ENCODE results near the gene BBX.

The BBX gene

DNA sequence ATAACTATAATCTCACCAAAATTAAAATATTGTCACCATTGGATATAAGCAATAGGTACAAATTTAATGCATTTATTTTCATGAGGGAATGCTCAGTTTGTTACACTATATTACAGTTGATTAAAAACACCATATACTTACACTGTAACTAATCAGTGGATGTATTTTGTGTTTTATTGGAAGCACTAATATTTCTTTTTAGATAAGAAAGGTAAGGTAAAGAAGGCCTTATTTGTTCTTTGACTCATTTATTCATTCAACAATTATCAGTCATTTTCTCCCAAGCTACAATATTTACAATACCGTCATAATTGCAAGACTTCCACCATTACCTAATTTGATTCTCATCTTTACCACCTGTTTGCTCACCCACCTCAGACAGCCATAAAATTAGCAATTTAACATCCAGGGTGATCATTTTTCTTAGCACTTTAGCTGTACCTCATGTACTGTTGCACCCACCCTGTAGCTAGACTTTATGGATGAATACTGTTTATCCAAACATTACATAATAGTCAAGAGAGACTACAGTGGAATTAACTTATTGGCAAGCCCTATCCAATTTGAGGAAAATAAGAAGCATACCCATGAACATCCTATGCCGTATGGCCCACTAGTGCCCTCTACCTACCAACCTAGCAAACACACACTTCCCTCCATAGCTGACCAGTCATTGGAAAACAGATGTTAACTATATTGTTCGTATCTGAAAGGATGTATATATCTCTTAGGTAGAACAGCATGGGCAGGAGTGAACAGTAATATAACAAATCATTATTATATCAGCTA lies 229.6 kb downstream of the BBX start:
- peak; percentile 7 for DNase-seq (ENCODE audit: low spot score)

DNA sequence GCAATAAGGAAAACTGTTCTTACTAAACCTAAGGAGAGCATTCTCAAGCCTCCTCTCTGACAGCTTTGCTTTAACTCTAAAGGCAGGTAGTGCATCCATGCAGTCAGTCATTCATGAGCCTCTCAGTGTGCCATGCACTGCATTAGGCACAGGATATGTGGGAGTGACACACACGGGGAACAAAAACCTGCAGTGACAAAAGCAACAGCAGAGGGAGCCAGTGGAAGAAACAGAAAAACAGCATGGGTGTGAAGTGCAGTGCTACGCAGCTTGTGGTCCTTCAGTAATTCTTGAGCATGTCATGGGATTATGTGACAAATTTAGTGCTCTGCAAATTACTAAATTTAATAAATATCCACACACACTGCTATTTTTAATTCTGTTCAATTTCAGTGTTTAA lies 230.7 kb downstream of the BBX start:
- peak; percentile 38 for DNase-seq (ENCODE audit: low spot score)

DNA sequence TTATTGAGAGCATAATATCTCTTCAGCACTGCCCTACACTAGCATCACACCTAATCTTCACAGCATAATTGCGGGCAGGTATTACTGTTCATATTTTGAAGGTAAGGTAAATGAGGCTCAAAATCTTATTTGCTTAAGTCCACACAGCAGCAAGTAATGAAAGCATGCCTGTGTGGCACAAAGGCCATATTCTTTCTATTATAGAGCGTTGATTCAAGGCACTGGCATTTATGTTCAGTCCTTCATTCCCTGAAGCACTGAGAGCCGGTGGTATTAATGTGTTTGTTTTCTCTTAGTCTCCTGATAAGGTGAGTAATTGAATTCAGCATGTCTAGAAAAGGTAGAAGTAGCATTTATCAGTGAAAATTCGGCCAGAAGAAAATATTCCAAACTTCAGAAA lies 231.2 kb downstream of the BBX start:
- no peak for DNase-seq (ENCODE audit: low spot score)

DNA sequence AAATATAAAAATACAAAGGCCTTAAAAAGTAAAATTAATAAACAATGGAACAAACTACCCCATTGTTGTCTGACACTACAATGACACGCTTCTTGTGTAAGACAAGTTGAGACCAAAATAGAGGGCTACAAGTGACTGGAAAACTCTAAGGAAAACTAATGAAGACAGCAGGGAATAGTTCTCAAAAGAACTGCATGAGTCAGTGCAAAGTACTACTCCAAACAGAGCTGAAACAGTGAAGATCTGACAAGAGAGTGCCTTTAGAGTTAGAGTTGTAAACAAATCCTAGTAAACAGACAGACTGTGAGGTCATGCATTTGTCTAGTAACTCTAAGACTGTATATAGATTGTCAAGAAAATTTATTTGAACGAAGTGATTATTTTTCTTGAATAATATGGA lies 233.9 kb downstream of the BBX start:
- no peak for DNase-seq (ENCODE audit: low spot score)

DNA sequence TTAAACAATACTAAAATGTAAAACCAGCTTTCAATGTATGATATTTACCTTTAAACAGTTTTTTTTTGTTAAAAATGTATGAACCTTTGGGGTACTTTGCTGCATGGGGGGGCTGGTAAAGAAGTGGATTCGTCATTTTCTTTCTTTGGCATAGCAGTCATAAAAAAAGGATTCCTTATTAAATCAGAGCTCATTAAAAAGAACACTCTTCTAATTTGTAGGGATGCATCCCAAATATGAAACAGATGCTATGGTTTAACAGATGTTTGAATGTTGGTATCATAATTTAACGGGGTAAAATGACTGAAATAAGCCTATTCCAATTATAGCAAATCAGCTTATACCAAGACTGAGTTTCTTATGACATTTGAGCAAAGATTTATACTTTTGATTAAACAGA lies 234.4 kb downstream of the BBX start:
- DNase-seq (ENCODE audit: low spot score) = no peak

DNA sequence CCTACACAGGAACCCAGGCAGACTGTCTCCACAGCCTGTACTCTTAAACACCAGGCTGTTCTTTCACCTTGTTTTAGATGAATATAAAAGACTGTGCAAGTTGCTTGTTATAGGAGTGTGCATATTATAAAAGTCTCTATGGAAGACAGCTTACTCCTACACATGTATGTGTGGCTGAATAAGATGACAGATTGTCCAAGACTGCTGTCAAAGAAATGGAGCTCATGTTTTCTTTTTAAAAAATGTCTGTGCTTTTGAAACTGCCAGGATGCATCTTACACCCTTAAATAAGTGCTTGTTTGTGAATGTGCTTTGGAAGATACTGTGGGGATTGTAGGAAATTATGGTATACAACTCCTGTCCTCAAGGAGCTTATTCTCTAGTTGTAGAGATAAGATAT lies 237.4 kb downstream of the BBX start:
- DNase-seq (ENCODE audit: low spot score) = no peak

DNA sequence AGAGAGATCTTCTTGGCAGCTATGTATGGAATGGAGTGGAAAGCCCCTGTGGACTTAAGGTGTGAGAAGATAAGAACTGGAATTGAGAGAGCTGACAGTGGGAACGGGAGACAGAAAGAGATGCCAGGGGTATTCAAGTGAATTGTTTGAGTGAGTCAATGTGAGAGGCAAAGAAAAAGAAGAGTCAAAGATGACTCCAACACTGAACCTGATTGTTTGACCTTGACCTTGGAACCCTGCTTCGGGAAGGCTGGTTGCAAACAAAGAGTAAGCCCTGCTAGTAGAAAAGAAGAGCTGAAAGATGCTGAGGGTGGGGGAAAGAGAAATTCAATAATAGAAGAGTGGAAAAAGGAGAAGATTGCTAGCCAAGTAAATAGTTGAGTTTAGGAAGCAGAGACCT lies 238.6 kb downstream of the BBX start:
- DNase-seq (ENCODE audit: low spot score) = no peak

DNA sequence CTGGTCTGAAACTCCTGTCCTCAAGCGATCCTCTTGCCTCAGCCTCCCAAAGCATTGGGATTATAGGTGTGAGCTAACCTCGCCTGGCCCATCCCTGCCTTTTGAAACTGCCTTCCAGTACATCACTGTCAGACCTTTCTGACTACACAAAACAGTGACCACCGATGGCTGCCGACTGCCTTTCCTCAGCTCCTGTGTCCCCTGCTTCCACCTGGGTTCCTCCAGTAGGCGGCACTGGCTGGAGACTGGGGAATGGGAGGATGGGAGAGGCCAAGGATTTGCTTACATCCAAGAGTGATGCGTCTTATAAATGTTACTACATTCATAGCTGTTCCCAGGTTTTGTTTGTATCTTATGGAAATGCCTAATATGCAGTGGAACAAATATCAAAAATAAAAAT lies 242.8 kb downstream of the BBX start:
- DNase-seq (ENCODE audit: low spot score) = no peak

DNA sequence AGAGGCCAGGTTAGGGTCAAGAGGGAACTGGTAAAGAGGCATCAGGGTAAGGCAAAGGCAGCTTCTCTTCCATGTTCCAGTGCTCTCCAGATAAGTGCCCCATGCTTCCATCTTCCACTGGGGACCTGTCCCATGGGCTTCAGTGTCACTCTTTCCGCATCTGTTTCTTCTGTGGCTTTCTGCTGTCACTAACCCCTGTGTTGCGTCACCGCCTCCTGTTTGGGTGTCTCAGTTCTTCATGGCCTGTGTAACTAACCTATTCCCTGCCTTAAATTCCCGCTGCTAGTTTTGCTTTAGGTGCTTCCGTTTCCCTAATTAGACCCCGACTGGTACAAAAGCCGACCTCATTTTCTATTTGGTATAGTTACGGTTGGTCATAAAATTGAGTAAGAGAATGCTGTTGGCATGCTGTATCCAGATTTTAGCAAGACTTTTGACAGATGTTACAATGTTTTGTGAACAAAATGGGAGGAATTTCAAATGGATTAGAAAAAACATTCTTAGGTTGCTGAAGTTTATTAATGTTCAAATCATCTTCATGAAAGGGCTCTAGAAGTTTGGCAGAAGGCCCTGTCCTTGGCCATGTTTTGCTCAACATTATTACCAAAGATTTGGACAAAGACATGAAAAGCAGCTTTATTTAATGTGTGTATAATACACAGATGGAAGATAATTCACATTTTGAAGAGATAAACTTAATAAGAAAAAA lies 245.3 kb downstream of the BBX start:
- DNase-seq (ENCODE audit: low spot score) = peak; percentile 12

DNA sequence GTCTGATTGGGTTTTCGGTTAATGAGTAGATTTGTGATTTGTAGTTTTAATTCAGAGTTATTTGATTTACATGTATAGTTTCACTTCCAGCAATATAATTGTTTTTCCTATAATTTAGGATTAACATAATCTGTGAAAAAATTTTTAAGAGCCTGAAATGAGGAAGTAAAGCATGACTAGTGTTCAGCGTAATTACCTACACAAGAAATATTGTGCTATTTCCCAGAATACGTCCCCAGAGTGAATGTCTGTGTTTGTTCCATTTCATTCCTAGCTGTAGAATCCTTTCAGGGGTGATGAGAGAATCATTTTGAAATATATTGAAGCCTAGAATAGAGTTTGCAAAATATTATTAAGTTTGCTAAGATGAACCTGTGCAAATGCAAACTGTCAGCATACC lies 247.1 kb downstream of the BBX start:
- no peak for DNase-seq (ENCODE audit: low spot score)

DNA sequence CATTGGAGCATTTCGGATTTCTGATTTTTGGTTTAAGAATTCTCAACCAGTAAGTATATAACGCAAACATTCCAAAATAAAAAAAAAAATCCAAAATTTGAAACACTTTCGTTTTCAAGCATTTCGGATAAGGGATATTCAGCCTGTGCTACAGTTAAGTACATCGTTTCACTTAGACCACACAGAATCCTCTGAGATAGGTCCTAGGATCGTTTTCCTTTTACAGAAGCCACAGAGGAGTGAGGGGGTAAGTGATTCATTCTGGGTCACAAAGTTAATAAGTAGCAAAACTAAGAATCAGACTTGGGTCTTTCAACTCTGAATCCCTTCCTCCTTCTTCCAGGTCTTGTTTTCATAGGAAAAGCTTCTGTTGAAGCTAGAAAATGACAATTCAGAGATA lies 249.3 kb downstream of the BBX start:
- no peak for DNase-seq (ENCODE audit: low spot score)

DNA sequence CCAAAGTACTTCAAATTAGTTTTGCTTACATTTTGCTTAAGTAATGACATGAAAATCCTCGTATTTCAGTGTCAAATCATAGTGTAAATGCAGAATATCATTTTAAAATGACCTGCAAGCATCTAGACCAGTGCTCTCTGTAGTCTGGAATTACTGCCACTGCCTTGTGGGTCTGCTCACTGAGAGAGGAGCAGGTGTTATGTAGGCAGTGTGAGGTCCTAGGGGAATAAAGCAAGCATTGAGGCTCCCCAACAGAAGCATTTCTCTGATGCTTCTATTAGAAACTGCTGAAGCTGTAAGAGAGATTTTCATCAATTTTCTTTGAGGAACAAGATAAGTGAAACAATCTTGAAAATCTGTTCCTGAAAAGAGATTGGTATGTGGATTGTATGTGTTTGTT lies 253.2 kb downstream of the BBX start:
- DNase-seq (ENCODE audit: low spot score) = no peak

DNA sequence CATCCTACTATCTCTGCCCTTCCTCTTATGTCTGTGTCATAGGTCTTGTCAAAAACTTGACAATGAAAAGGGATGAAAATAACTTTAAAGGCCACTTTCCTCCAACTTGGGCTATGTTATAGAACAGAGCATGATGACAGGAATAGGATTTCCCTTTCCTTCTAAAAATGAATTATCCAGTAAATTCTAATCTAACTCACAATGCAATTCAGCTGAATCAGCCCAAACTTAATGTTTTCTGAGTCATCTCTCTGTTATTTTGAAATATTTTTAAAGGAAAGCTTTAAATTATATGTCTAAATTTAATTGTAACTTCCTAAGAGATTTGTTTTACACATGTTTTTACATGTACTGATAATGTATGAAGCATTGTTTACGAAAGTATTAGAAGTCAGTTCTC lies 258.5 kb downstream of the BBX start:
- DNase-seq (ENCODE audit: low spot score) = no peak

DNA sequence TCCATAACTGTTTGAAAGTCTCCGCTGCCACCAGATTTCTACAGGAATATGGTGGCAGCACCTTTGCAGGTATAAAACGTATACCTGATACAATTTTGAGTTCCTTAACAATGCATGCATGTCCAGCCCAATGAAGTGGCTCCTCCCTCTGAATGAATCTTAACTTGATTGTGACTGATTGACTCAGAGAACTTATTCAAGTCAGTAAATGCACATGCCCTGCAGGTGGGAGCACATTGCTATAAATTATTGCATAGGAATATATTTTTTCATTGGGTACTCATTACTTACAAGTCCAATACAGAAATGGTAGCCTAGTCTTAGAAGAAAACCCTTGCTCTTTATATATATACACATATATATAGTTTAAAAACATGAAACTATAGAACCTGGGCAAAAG lies 259.3 kb downstream of the BBX start:
- DNase-seq (ENCODE audit: low spot score) = no peak

DNA sequence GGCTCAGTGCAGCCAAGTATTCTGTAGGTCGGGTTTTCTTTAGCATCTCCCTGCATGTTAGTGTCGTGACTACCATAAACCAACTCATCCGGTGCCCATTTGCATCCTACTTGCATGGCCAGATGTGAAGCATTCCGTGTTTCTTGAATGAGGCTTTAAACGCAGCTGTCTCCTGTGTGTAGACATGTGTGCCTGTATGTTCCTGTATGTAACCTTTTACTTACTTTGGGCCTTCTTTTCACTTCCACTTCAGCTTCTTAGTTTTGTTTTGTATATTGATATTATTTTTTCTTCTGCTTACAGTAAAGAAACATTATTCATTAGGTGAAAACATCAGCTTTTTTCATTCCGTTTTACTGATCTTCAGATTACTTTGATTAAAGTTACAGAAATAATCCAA lies 267.9 kb downstream of the BBX start:
- no peak for DNase-seq (ENCODE audit: low spot score)

DNA sequence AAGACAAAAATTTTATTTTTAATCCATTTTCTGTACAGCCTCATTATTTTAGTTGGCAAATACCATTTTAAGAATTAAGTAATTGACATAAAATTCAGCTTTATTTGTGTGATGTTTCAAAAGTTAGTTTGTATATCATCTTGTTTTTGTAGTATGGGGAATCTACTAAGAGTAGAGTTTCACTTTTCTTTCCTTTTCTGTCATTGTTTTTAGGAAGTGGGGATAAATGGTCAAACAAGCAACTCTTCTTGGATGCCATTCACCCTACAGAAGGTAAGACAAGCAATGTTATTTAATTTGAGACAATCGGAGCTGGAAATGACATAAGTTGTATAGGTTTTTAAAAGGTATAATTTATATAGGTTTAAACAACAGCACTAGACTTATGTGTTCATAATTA lies 268.3 kb downstream of the BBX start:
- DNase-seq (ENCODE audit: low spot score) = no peak

DNA sequence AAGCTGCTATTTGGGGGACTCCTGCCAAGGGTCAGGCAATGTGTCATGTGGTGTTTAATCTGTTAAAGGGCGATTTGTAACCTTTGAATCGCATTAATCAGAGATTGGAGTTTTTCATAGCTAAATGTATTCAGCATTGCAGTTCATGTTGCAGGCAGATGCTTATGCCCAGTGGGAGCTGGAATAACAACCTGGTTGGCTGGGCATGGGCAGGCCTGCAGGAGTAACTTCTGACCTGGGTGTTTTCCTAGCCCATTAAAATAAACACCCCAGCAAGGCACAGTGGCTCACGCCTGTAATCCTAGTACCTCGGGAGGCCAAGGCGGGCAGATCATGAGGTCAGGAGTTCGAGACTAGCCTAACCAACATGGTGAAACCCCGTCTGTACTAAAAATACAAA lies 268.7 kb downstream of the BBX start:
- DNase-seq (ENCODE audit: low spot score) = no peak

DNA sequence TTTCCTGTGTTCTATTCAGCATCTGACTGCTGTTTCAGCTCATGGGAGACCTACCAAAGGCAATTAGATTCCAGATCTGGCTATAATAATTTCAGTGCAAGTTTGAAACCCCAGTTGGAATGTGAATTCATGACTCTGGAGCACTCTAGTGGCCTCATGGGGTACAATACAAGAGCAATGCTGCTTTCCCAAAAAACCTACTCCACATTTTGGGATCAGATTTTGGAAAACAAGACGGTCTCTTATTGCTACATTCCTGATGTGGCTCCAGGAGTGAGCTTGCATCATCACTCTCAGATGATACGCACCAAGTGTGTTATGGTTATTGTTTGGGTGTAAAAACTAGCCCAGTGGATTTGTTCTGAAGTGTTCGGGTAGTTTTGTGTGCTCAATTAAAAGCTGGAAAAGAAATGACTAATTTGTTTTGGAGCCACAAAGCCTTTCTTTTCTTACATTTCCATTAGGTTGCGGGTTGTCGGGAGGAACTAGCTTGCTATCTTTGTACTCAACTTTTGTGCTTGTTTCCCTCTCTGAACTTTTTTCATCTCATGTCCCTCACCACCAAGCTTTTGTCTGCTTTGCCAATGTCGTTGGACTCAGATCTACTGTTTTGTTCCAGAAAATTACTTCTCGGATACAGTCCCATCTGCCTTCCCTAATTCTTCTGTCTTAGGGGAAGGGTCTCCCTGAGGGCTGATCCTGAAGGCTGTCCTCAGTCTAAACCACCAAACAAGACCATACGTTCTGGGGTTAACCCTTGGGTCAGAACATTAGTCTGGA lies 272.1 kb downstream of the BBX start:
- DNase-seq (ENCODE audit: low spot score) = peak; percentile 41

DNA sequence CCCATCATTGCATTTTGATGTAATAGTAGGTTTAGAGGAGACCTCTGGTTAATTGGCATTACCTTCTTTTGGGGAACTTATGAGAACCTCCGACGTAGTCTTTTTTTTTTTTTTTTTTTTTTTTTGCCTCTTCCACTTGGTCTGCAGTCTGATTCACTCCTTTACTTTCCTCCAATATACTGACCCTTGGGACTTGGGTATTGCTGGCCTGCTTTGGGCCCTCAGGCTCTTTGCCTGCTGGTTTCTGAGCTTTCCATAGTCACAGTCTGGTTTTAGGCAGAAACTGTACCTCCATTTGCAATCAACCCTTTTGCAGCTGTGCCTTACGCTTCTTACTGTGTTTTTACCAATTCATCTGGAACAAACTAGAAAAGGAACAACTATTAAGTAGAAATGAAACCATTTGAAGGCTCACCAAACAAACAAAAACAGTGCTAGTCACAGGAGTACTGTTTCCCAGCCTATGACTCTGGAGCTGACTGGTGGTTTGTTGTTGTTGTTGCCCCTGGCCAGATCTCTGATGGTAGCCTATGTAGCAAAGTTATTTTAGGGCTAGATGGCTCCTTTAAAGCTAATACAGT lies 272.8 kb downstream of the BBX start:
- DNase-seq (ENCODE audit: low spot score) = no peak

DNA sequence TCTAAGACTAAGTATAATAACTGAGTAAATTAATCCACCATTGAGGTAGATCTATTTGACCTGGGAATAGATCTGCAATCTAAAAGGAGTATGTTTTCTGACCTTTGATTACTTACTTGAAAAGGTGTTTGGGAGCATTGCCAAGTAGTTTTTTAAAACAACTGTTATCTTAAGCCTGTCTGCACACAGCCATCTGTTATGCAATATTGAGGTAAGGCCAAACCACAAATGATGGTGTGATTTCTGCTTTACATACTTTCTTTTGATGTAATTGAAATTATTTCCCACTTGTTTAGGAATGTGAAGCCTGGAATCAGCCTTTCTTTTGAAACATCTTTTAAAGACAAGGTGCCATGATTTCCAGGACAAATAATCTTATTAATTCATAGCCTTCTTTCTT lies 274.0 kb downstream of the BBX start:
- DNase-seq (ENCODE audit: low spot score) = peak; percentile 24

DNA sequence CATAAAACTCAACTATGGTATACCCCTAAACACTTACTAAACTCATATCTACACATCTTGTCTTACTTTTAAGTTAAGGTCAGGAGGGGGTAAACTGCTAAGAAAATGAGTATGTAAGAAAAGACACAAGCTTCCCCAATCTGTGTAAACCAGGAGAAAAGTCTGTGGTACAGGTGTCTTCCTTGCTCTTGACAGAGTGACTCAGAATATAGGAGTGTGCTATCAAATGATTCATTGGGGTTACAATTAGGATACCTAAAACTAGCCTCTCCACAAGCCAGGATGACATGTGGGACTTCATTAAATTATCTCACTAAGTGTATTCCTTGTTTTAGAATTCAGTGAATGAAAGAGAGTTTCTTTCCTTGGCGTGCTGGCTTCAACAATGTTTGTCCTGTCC lies 274.8 kb downstream of the BBX start:
- DNase-seq (ENCODE audit: low spot score) = no peak

DNA sequence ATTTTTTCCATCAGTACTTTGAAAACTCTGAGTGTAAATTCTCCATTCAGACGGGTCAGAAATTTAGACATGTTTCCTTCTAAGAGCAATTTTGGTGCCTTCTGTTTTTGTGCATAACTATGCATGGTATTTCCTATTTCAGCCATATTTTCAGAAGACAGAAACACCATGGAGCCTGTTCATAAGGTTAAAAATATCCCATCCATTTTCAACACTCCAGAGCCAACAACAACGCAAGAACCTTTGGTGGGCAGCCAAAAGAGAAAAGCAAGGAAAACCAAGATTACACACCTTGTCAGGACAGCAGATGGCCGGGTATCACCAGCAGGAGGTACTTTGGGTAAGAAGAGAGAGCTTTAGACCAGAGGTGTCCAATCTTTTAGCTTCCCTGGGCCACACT lies 275.6 kb downstream of the BBX start:
- DNase-seq (ENCODE audit: low spot score) = peak; percentile 33

DNA sequence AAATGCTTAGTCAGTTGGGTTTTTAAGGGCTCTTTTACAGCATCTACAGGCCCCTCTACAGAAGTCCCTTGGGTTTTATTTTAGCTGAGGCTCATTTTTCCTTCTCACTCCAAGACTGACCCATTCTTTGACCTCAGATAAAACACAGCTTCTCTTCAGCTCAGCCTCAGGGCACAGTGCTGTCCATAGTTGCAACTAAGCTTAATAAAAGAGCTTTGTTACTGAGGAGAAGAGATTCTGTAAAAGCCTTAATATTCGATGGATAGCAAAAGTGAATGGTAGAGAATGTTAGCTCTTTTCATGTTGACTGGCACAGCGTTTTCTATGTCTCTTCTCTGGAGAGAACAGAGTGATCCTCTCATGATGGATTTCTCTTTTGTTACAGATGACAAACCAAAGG lies 277.9 kb downstream of the BBX start:
- DNase-seq (ENCODE audit: low spot score) = no peak
